Tibial nerve (tissue), 4 donors: ENCODE data around the gene SH2D3C.

ENCODE experiments used
- EP300 ChIP-seq, 2 donors: sonication (generic); formaldehyde crosslinking; IDR thresholded peaks; one replicate each; pipeline ENCODE4 v1.6.1; 2017; ENCODE audit warnings: antibody characterized with exemption in 2 of 2, mild to moderate bottlenecking in 1 of 2
- POLR2A ChIP-seq, 2 donors: fragments of 450-650 bp; IDR thresholded peaks; one replicate each; pipeline ENCODE4 v1.6.1; 2017; ENCODE audit warnings: antibody characterized with exemption in 2 of 2, mild to moderate bottlenecking in 2 of 2, moderate library complexity in 2 of 2
- TF ChIP-seq, protein P1 (sequence below), 5 experiments: fragments of 200-600 bp in 3 of 5; fragments of 450-650 bp in 2 of 5; sonication (generic) in 3 of 5; IDR thresholded peaks; one replicate each; pipeline ENCODE4 v1.5.1; 2016 to 2019; ENCODE audit warnings: antibody characterized with exemption in 5 of 5, mild to moderate bottlenecking in 3 of 5, moderate library complexity in 2 of 5

DNA sequence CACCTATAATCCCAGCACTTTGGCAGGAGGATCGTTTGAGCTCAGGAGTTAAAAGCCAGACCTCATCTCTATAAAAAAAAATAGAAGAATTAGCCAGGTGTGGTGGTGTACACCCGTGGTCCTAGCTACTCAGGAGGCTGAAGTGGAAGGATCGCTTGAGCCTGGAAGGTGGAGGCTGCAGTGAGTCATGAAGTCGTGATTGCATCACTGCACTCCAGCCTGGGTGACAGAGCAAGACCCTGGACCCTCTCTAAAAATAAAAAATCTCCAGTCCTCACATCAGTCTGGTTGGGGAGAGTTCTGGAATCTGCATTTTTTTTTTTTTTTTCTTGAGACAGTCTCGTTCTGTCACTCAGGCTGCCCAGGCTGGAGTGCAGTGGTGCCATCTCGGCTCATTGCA is 33.5 kb upstream of the SH2D3C start:
- TF ChIP-seq, protein P1, sequence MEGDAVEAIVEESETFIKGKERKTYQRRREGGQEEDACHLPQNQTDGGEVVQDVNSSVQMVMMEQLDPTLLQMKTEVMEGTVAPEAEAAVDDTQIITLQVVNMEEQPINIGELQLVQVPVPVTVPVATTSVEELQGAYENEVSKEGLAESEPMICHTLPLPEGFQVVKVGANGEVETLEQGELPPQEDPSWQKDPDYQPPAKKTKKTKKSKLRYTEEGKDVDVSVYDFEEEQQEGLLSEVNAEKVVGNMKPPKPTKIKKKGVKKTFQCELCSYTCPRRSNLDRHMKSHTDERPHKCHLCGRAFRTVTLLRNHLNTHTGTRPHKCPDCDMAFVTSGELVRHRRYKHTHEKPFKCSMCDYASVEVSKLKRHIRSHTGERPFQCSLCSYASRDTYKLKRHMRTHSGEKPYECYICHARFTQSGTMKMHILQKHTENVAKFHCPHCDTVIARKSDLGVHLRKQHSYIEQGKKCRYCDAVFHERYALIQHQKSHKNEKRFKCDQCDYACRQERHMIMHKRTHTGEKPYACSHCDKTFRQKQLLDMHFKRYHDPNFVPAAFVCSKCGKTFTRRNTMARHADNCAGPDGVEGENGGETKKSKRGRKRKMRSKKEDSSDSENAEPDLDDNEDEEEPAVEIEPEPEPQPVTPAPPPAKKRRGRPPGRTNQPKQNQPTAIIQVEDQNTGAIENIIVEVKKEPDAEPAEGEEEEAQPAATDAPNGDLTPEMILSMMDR (IDR thresholded peaks at IDR 0.05): no peak
- no peak for TF ChIP-seq POLR2A (IDR thresholded peaks at IDR 0.05)
- no peak for TF ChIP-seq EP300 (IDR thresholded peaks at IDR 0.05)
